Right lobe of liver (tissue), 4 donors: Measurements from ENCODE around the gene A3GALT2.

Experiments
- POLR2A ChIP-seq: fragments of 450-650 bp; IDR thresholded peaks from one replicate; pipeline ENCODE4 v1.6.1; 2017; ENCODE audit warnings: antibody characterized with exemption, mild to moderate bottlenecking
- TF ChIP-seq, protein P1 (sequence below), 4 donors: fragments of 200-600 bp in 3 of 4; fragments of 450-650 bp in 1 of 4; IDR thresholded peaks; one replicate each; pipeline versions ENCODE4 v1.5.1 to v1.8.0; 2016 to 2022; ENCODE audit warnings: antibody characterized with exemption in 4 of 4, mild to moderate bottlenecking in 2 of 4
- donor health status: DM: no; HTN: no; CAD: no.
- donor health status: DM: no; HTN: no; CAD: no.
- donor health status: DM: no; HTN: yes; CAD: no.

DNA sequence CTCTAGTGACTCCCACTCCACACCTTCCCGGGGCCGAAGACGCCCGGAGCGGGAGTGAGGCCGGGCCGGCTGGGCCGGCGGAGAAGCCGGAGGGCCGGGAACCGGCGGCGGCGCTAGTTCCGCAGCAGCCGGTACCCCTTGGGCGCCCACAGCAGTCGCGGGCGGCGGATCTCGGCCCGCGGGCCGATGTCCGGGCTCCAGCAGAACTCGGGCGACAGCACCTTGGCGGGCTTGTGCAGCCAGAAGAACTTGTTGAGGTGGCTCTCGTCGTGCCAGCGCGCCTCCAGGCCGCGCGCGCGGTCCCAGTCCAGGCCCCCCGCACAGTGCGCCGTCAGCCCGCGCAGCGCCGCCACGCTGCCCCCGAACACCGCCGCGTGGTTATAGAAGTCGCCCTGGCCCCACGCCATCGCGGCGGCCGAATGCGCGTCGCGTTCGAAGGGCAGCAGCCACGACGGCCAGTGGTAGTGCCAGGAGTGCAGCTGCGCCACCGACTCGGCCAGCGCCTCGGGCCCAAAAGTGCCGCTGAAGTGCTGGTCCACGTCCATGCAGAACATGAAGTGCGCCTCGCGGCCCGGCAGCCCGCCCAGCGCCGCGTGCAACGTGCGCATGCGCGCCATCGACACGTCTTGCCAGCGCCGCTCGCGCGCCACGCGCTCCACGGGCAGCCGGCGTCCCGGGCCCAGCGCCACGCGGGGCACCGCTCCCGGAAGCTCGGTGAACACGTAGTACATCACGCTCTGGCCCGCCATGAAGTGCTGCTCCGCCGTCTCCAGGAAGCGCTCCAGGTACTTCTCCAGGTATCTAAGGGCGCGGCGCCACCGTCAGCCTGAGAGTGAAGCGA lies 14.0 kb downstream of the A3GALT2 start:
- TF ChIP-seq, protein P1, sequence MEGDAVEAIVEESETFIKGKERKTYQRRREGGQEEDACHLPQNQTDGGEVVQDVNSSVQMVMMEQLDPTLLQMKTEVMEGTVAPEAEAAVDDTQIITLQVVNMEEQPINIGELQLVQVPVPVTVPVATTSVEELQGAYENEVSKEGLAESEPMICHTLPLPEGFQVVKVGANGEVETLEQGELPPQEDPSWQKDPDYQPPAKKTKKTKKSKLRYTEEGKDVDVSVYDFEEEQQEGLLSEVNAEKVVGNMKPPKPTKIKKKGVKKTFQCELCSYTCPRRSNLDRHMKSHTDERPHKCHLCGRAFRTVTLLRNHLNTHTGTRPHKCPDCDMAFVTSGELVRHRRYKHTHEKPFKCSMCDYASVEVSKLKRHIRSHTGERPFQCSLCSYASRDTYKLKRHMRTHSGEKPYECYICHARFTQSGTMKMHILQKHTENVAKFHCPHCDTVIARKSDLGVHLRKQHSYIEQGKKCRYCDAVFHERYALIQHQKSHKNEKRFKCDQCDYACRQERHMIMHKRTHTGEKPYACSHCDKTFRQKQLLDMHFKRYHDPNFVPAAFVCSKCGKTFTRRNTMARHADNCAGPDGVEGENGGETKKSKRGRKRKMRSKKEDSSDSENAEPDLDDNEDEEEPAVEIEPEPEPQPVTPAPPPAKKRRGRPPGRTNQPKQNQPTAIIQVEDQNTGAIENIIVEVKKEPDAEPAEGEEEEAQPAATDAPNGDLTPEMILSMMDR (IDR thresholded peaks at IDR 0.05) = no peak
- TF ChIP-seq POLR2A = no peak
